Measurements from ENCODE around the gene ANKRD11.
"Not testable (repeated sequence)": the region's sequence is repeated elsewhere in the genome, so short reads cannot be mapped to it uniquely, and the experiment has no call there.

The ANKRD11 gene

DNA sequence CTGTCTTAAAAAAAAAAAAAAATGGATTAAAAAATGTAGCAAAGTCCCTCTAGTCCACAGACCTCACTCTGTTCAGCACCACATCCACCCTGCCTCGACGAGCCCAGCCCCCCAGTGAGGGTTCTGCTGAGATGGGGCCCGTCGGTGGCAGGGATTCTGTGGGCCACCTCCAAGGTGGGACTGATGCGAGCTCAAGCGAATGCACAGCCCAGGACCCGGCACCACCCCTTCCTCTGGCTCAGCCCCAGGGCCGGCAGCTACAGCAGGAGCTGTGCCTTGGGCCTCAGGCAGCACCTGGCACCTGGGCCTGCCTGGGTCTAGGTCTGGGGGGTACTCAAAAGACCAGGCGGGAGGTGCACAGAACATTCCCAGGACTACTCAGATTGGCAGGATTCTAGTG, 213.3 kb downstream of the ANKRD11 start:
- intact Hi-C loops (cut with DNase I) = no loop called here
- DNase-seq = no peak

DNA sequence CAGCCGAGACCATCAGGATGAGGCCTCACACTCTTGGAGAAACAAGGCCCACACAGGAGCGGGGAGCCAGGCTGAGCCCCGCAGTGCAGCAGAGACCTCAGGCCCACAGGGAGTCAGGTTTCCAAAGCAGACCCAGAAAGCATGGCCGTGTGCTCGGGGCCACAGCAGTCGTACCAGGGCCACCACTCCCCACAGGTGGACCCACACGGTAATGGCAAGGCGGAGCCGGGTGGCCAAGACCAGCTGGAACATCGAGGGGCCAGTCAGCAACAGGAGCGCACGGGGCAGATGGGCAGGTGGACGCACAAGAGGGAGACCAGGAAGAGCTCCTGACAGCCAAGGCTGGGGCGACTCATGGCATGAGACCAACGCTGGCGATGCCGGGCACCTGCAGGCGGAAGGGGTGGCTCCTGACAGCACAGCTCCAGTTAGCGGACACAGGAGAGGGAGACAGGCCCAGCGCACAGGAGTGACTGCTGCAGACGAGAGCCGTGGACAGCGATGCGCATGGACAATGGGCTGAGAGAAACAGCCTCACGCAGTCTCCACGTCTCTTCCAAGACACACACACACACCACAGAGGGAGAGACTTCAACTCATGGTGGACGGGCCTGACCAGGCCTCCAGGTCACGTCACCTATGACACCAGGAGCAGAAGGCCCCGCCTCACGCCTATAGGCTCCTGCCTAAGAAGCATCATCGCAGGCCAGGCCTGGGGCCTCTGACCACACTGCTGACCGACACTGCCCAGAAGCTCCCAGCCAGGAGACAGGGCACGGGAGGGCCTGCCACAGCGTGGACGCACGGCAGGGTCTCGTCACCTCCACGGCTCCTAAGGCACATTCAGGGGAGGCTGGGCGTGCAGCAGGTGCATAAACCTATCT, 214.3 kb downstream of the ANKRD11 start:
- intact Hi-C loops (cut with DNase I) = no loop called here
- no peak for DNase-seq

- DNase-seq = no peak
- intact Hi-C loops (cut with DNase I) = no loop called here
Observed at GRCh38 chr16:89275284-89275584, 215.1 kb downstream of the ANKRD11 start.

GRCh38 chr16:89274561-89275283, 215.6 kb downstream of the ANKRD11 start:
- no peak for DNase-seq
- intact Hi-C loops (cut with DNase I) = no loop called here

DNA sequence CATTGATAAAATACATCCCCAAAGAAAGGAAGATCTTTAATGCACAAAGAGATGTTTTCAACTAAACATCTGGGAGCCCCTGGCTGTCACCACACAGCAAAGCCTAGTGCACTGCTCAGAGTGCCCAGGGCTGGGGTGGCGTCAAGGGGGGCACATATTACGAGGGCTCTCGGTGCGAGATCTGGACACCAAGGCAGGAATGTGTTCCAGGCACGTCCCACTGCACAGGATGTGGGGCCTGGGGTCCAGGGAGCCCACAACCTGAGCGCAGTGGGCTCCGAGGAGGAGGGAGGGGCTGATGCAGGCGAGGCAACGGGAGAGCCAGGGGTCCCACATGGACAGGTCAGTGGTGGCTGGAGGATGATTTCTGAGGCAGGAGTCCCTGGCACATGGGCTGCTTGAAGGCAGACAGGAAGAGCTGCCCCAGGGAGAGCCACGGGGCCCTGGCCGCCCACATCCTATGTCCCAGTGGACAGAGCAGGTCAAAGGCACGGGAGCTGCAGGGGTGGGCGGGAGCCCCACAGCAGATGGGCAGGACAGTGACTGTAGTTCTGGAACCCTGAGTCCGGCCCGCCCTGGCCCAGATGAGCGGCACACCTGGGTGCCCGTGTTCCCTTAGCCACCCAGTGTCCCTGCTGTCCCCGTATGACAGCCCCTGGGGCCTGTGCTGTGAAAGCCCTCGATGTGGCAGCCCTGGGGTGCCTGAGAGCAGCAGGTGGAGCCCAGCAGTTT, 216.5 kb downstream of the ANKRD11 start:
- intact Hi-C loops (cut with DNase I) = no loop called here

GRCh38 chr16:89272631-89273030, 217.7 kb downstream of the ANKRD11 start:
- intact Hi-C loops (cut with DNase I) = no loop called here
- DNase-seq = no peak

More for the DNA sequence above, 216.5 kb downstream of the ANKRD11 start:
- no peak for DNase-seq

- intact Hi-C loops (cut with DNase I) = no loop called here
- no peak for DNase-seq
Observed at GRCh38 chr16:89270666-89271345, 219.6 kb downstream of the ANKRD11 start.

DNA sequence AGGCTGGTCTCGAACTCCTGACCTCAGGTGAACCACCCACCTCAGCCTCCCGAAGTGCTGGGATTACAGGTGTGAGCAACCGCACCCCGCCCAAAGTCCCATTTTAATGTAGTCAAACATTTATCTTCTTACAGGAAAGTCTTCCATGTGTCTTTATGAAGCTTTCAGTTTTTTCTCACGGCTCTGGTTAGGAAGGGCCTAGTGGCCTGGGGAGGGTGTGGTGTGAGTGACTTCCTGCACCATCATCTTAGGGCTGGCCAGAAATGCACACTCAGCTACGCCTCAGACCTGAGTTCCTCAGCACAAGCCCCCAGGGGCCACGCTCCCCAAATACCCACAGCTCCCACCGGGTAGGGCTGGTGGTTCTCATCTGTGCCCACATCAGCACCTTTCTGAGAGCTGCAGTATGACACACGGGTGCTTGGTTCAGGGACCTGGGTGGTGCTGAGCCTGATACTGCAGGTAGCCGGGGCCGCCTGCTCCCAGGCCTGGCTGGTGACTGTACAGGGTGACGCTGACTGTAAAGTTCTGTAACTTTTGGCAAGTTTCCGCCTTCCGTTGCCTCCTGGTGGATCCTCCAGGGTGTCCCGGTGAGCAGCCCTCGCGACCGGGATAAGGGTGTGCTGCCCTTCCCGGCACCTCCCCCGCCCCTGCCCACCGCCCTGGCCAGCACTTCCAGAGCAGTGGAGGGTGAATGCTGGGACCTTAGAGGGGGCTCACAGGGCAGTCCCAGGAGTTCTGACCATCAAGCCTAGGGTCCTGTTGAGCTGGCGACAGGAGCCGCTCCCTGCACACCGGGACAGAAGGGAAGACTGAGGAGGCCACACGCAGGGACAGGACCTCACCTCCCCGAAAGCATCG, 220.3 kb downstream of the ANKRD11 start:
- no peak for DNase-seq
- intact Hi-C loops (cut with DNase I) = no loop called here

DNA sequence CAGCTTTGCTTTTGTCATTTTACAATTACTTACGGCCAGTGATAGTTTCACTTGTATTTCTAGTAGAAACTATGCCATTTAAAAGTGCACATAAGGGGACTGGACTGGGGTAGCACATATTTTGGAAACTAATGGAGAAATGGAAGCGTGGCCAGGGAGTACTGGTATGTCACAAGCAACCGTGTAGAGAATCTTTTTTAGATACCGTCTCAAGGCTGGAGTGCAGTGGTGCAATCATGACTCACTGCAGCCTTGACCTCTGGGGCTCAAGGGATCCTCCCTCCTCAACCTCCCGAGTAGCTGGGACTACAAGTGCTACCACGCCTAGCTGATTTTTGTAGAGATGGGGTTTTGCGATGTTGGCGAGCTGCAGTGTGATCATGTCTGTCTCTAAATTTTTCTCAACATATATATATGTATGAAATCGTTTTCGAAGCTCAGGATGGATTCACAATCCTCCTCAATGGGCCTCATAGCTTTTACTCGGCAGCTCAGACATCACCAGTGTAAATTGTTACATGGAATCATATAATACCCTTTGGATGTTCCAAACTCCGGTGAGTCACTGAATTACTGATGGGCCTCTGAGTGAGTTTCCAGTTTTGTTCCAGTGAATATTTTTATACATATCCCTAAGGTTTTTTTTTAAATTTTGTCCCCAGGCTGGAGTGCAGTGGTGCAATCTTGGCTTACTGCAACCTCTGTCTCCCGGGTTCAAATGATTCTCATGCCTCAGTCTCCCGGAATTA, 221.2 kb downstream of the ANKRD11 start:
- intact Hi-C loops (cut with DNase I) = no loop called here
- DNase-seq = no peak

- intact Hi-C loops (cut with DNase I) = no loop called here
- DNase-seq = no peak
Observed at GRCh38 chr16:89268585-89268984, 221.8 kb downstream of the ANKRD11 start.

GRCh38 chr16:89267746-89268145, 222.6 kb downstream of the ANKRD11 start:
- DNase-seq; intact Hi-C loops (cut with DNase I): not testable (repeated sequence)

DNA sequence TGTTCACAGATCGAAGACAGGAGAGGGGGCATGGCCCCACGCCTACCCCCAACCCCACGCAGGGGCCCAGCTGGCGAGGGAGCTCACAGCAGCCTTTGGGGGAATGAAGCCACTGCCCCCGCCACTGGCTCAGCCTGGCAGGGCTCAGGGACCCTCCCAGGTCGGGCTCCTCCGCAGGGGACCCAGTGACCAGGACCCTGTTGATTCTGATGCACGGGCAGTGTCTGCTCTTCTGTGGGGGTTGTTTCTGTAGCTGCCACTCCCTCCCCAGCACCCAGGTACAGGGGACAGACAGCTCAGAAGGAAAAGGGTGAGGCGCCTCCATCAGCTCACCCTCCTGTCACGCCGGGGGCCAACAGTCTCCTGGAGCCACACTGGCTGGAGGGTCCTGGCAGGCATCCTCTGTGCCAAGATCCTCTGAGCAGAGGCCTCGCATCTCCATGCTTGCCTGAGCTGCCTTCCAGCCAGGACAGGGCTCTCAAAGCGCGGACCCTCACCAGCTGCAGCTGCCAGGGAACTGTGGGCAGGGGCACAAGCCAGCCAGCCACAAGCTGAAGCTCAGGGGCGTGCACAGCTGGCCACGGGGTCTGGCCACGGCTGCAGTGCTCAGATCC, 223.7 kb downstream of the ANKRD11 start:
- no peak for DNase-seq
- intact Hi-C loops (cut with DNase I) = no loop called here

DNA sequence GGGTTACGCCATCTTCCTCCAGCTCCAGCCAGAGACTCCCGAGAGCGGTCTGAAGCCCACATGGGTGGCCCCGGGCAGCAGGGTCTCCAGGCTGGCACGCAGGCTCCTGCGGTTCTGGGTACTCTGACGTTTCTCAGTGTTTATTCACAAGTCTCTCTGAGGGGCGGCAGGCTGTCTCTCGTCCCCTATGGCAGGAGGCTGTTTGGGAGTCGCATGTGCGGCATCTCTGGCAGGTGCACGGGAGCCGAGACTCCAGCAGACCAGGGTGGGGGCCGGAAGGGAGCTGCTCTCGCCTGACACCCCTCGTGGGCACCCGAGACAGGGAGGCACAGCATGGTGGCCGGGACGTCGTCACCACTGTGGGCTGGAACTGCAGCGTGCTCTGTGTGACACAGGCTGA, 224.7 kb downstream of the ANKRD11 start:
- DNase-seq = no peak

GRCh38 chr16:89264800-89265550, 225.4 kb downstream of the ANKRD11 start:
- no peak for DNase-seq
- intact Hi-C loops (cut with DNase I) = no loop called here

More for the DNA sequence above, 224.7 kb downstream of the ANKRD11 start:
- intact Hi-C loops (cut with DNase I) = no loop called here

DNA sequence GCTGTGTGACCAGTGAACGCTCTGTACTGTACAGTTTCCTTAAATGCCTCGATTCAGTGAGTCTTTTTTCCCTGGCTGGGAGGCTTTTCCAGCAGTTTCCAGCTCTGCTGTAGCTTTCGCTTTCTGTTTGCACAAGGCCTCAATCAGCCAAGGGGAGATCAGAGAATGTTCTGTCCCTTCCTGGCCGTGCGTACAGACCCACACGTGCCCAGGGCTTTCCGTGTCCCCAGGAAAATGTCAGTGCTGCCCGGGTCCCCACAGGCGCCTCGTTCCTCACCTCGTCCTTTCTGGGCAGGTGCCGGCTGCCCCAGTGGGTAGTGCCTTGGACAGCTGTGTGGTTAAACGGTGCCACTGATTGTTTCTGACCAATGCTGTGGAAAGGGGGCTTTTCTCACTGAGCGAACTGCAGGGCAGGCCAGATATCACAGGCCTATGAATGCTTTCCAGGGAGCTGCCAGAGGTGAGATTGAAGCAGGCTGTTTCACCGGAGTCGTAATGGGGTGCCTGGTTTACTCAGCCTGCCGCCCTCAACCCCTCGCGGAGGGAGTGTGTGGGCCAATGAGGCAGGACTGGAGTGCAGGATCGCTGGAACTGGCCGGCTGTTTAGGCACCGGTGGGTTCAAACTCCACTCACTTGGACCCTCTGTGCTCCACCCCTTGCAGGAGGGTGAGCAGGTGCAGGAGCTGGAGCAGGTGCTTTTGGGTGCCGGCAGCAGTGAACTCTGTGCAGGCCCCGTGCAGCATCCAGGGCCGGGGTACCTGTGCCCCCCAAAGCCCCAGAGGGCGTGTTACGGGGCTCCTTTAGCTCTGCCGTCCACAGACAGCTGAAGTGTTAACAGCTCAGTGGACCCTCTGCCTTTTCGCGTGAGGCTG, 228.4 kb downstream of the ANKRD11 start:
- intact Hi-C loops (cut with DNase I) = no loop called here
- peak in 8 of 42 donors; percentile 11 to 68 (median 48) for DNase-seq

- intact Hi-C loops (cut with DNase I) = not testable (repeated sequence)
Observed at GRCh38 chr16:89259901-89260300, 230.5 kb downstream of the ANKRD11 start.

More at GRCh38 chr16:89259901-89260300, 230.5 kb downstream of the ANKRD11 start:
- DNase-seq = not testable (repeated sequence)
